ENCODE results near the gene POLG. TPM values are rescaled to one million over a fixed set of nuclear protein-coding genes. Genes with fewer than 3 reads are reported as not detected.

Gene POLG
- total RNA-seq, 1 donor from 2014 or later: 50.3 TPM

- Histone ChIP-seq H3K27me3 (no peaks in the 10 kb centered on the region), H3K36me3 (peaks cover 0 to 70% of the 10 kb centered on the region in 2 donors), H3K4me3 (no peak overlapping the region), H3K27ac (no peak overlapping the region), H3K9me3 (no peaks in the 10 kb centered on the region), H3K4me1 (no peaks in the 10 kb centered on the region)
- no peak for TF ChIP-seq CTCF (IDR thresholded peaks at IDR 0.05)
- no peak for TF ChIP-seq POLR2A (IDR thresholded peaks at IDR 0.05)
- no peak for TF ChIP-seq POLR2AphosphoS5 (IDR thresholded peaks at IDR 0.05; ENCODE audit: insufficient read depth in 1 of 2, low read depth in 1 of 2)
- intact Hi-C loops (cut with DNase I): no loop called here
- DNase-seq (ENCODE audit: extremely low spot score in 2 of 2): no peak
Measured at GRCh38 chr15:89317186-89317720, 17.4 kb downstream of the POLG start.

- intact Hi-C loops (cut with DNase I): no loop called here
- no peak for TF ChIP-seq POLR2AphosphoS5 (IDR thresholded peaks at IDR 0.05; ENCODE audit: insufficient read depth in 1 of 2, low read depth in 1 of 2)
- no peak for TF ChIP-seq CTCF (IDR thresholded peaks at IDR 0.05)
- no peak for TF ChIP-seq POLR2A (IDR thresholded peaks at IDR 0.05)
- H3K36me3 ChIP-seq: peaks cover 0 to 63% of the 10 kb centered on the region in 2 donors
Measured at GRCh38 chr15:89316504-89316903, 18.1 kb downstream of the POLG start.

GRCh38 chr15:89315375-89315929, 19.2 kb downstream of the POLG start:
- no peak for DNase-seq (ENCODE audit: extremely low spot score in 2 of 2)
- no peak overlapping the region for H3K27ac ChIP-seq
- H3K36me3 ChIP-seq: peaks cover 0 to 52% of the 10 kb centered on the region in 2 donors
- TF ChIP-seq POLR2A (IDR thresholded peaks at IDR 0.05) (no peak), POLR2AphosphoS5 (IDR thresholded peaks at IDR 0.05; ENCODE audit: insufficient read depth in 1 of 2, low read depth in 1 of 2) (no peak), CTCF (IDR thresholded peaks at IDR 0.05) (no peak)
- H3K4me3 ChIP-seq: no peak overlapping the region
- H3K27me3 ChIP-seq: no peaks in the 10 kb centered on the region
- intact Hi-C loops (cut with DNase I): no loop called here
- H3K4me1 ChIP-seq: no peaks in the 10 kb centered on the region
- no peaks in the 10 kb centered on the region for H3K9me3 ChIP-seq

More at GRCh38 chr15:89316504-89316903, 18.1 kb downstream of the POLG start:
- no peaks in the 10 kb centered on the region for H3K4me1 ChIP-seq
- no peak for DNase-seq (ENCODE audit: extremely low spot score in 2 of 2)
- no peak overlapping the region for H3K4me3 ChIP-seq
- no peaks in the 10 kb centered on the region for H3K9me3 ChIP-seq
- H3K27me3 ChIP-seq: no peaks in the 10 kb centered on the region
- H3K27ac ChIP-seq: no peak overlapping the region

- H3K36me3 ChIP-seq: no peaks in the 10 kb centered on the region
- no peak overlapping the region for H3K27ac ChIP-seq
- H3K27me3 ChIP-seq: no peaks in the 10 kb centered on the region
- TF ChIP-seq POLR2AphosphoS5 (IDR thresholded peaks at IDR 0.05; ENCODE audit: insufficient read depth in 1 of 2, low read depth in 1 of 2): no peak
- no peak for TF ChIP-seq POLR2A (IDR thresholded peaks at IDR 0.05)
- no peak for DNase-seq (ENCODE audit: extremely low spot score in 2 of 2)
- H3K9me3 ChIP-seq: no peaks in the 10 kb centered on the region
- H3K4me1 ChIP-seq: no peaks in the 10 kb centered on the region
- intact Hi-C loops (cut with DNase I): no loop called here
- H3K4me3 ChIP-seq: no peak overlapping the region
Measured at GRCh38 chr15:89309993-89310392, 24.6 kb downstream of the POLG start.

- Histone ChIP-seq H3K36me3 (no peaks in the 10 kb centered on the region), H3K9me3 (no peaks in the 10 kb centered on the region), H3K4me1 (no peaks in the 10 kb centered on the region), H3K4me3 (no peak overlapping the region), H3K27ac (no peak overlapping the region), H3K27me3 (no peaks in the 10 kb centered on the region)
- TF ChIP-seq POLR2A (IDR thresholded peaks at IDR 0.05) (no peak), CTCF (IDR thresholded peaks at IDR 0.05) (no peak), POLR2AphosphoS5 (IDR thresholded peaks at IDR 0.05; ENCODE audit: insufficient read depth in 1 of 2, low read depth in 1 of 2) (no peak)
- intact Hi-C loops (cut with DNase I): no loop called here
- DNase-seq (ENCODE audit: extremely low spot score in 2 of 2): no peak
Measured at GRCh38 chr15:89308236-89308635, 26.4 kb downstream of the POLG start.
